Mesodermal cell (in vitro differentiated cells): ENCODE data around the gene SLX9.
"Not testable (repeated sequence)": the region's sequence is repeated elsewhere in the genome, so short reads cannot be mapped to it uniquely, and the experiment has no call there.

ENCODE experiments used
- H3K27ac ChIP-seq: 2 replicates; pipeline ENCODE4 v1.7.0; 2013; ENCODE audit warnings: mild to moderate bottlenecking, low read depth, low read length, moderate library complexity; ENCODE audit not compliant: severe bottlenecking
- H3K36me3 ChIP-seq: 2 replicates; pipeline ENCODE4 v1.7.1; 2013; ENCODE audit warnings: mild to moderate bottlenecking, low read length, moderate library complexity; ENCODE audit not compliant: control insufficient read depth, insufficient read depth
- H3K4me1 ChIP-seq: one replicate; pipeline ENCODE4 v1.7.1; 2013; ENCODE audit warnings: mild to moderate bottlenecking, low read length; ENCODE audit not compliant: insufficient read depth, control insufficient read depth, poor library complexity, severe bottlenecking
- H3K4me3 ChIP-seq: 2 replicates; pipeline ENCODE4 v1.7.0; 2013; ENCODE audit warnings: low read length, control low read depth, mild to moderate bottlenecking; ENCODE audit not compliant: insufficient read depth, poor library complexity, severe bottlenecking; ENCODE audit errors: extremely low read depth
- H3K9me3 ChIP-seq: 2 replicates; pipeline ENCODE4 v1.7.1; 2013; ENCODE audit warnings: mild to moderate bottlenecking, low read length, moderate library complexity; ENCODE audit not compliant: control insufficient read depth
- WGBS, 2 experiments: methylation state at CpG; one replicate each; pipeline ENCODE4 v1.1.5; 2013; ENCODE audit warnings: missing lambda C conversion rate in 2 of 2; ENCODE audit not compliant: insufficient coverage in 2 of 2; 5-methylcytosine and 5-hydroxymethylcytosine counted together

The SLX9 gene

GRCh38 chr21:44910229-44911067, 29.4 kb upstream of the SLX9 start:
- Histone ChIP-seq H3K27ac (no peak overlapping the region), H3K9me3 (no peaks in the 10 kb centered on the region), H3K36me3 (no peaks in the 10 kb centered on the region), H3K4me3 (no peak overlapping the region), H3K4me1 (peaks cover 33% of the 10 kb centered on the region)
- 88 to 90% methylated on average over 25 to 26 of the region's 27 CpGs for WGBS, 2 experiments

- H3K27ac ChIP-seq: no peak overlapping the region
- H3K9me3 ChIP-seq: no peaks in the 10 kb centered on the region
- H3K4me1 ChIP-seq: peaks cover 33% of the 10 kb centered on the region
- H3K4me3 ChIP-seq: no peak overlapping the region
- no peaks in the 10 kb centered on the region for H3K36me3 ChIP-seq
- WGBS, 2 experiments: 92 to 96% methylated on average over 7 to 9 of the region's 10 CpGs
Observed at GRCh38 chr21:44911068-44911383, 28.8 kb upstream of the SLX9 start.

- Histone ChIP-seq H3K27ac (no peak overlapping the region), H3K9me3 (no peaks in the 10 kb centered on the region), H3K4me1 (peaks cover 32% of the 10 kb centered on the region), H3K4me3 (no peak overlapping the region), H3K36me3 (no peaks in the 10 kb centered on the region)
- WGBS, 2 experiments: 93% methylated on average over 14 to 16 of the region's 19 CpGs
Observed at GRCh38 chr21:44911384-44912157, 28.3 kb upstream of the SLX9 start.

- 89 to 97% methylated on average over 7 to 8 of the region's 8 CpGs for WGBS, 2 experiments
- Histone ChIP-seq H3K4me3 (no peak overlapping the region), H3K4me1 (peaks cover 27% of the 10 kb centered on the region), H3K9me3 (no peaks in the 10 kb centered on the region), H3K27ac (no peak overlapping the region), H3K36me3 (no peaks in the 10 kb centered on the region)
Observed at GRCh38 chr21:44912158-44912473, 27.7 kb upstream of the SLX9 start.

- WGBS, 2 experiments: 82 to 85% methylated on average over 14 of the region's 25 CpGs
- peaks cover 21% of the 10 kb centered on the region for H3K4me1 ChIP-seq
- not testable (repeated sequence) for H3K36me3 ChIP-seq, H3K9me3 ChIP-seq, H3K4me3 ChIP-seq, H3K27ac ChIP-seq
Observed at GRCh38 chr21:44912506-44913412, 27.1 kb upstream of the SLX9 start.

- no peak overlapping the region for H3K27ac ChIP-seq
- WGBS, 2 experiments: 92 to 94% methylated on average over 4 to 6 of the region's 7 CpGs
- H3K4me3 ChIP-seq: no peak overlapping the region
- no peaks in the 10 kb centered on the region for H3K36me3 ChIP-seq
- H3K9me3 ChIP-seq: no peaks in the 10 kb centered on the region
- peaks cover 17% of the 10 kb centered on the region for H3K4me1 ChIP-seq
Observed at GRCh38 chr21:44913425-44914175, 26.2 kb upstream of the SLX9 start.

- Histone ChIP-seq H3K9me3 (no peaks in the 10 kb centered on the region), H3K4me3 (no peak overlapping the region), H3K27ac (no peak overlapping the region), H3K36me3 (no peaks in the 10 kb centered on the region), H3K4me1 (peaks cover 17% of the 10 kb centered on the region)
- 92 to 94% methylated on average over 11 to 17 of the region's 18 CpGs for WGBS, 2 experiments
Observed at GRCh38 chr21:44914176-44914874, 25.5 kb upstream of the SLX9 start.

- Histone ChIP-seq H3K27ac (no peak overlapping the region), H3K36me3 (no peaks in the 10 kb centered on the region), H3K4me1 (peaks cover 18% of the 10 kb centered on the region), H3K4me3 (no peak overlapping the region), H3K9me3 (no peaks in the 10 kb centered on the region)
- 87 to 94% methylated on average over 6 to 7 of the region's 7 CpGs for WGBS, 2 experiments
Observed at GRCh38 chr21:44916965-44917364, 22.9 kb upstream of the SLX9 start.

GRCh38 chr21:44917446-44918106, 22.3 kb upstream of the SLX9 start:
- H3K27ac ChIP-seq: no peak overlapping the region
- H3K36me3 ChIP-seq: no peaks in the 10 kb centered on the region
- no peak overlapping the region for H3K4me3 ChIP-seq
- peaks cover 18% of the 10 kb centered on the region for H3K4me1 ChIP-seq
- 90 to 92% methylated on average over 15 of the region's 15 CpGs for WGBS, 2 experiments
- H3K9me3 ChIP-seq: no peaks in the 10 kb centered on the region
